GM12873 (cell line): ENCODE data around the gene SEPTIN5.

ENCODE experiments used
- CTCF ChIP-seq: IDR thresholded peaks from 2 replicates; pipeline ENCODE4 v1.5.1; 2012; ENCODE audit warnings: low read depth, mild to moderate bottlenecking, moderate library complexity, low read length, control low read depth; ENCODE audit not compliant: insufficient read depth; ENCODE audit errors: missing control alignments

Gene SEPTIN5

GRCh38 chr22:19669570-19669969, 44.7 kb upstream of the SEPTIN5 start:
- no peak for TF ChIP-seq CTCF

GRCh38 chr22:19671316-19671715, 43.0 kb upstream of the SEPTIN5 start:
- no peak for TF ChIP-seq CTCF

- TF ChIP-seq CTCF, result no peak
Observed at GRCh38 chr22:19672054-19672776, 42.1 kb upstream of the SEPTIN5 start.

- no peak for TF ChIP-seq CTCF
Observed at GRCh38 chr22:19673660-19674059, 40.6 kb upstream of the SEPTIN5 start.

GRCh38 chr22:19674129-19674928, 40.0 kb upstream of the SEPTIN5 start:
- TF ChIP-seq CTCF, result no peak

- TF ChIP-seq CTCF, result no peak
Observed at GRCh38 chr22:19674929-19675253, 39.4 kb upstream of the SEPTIN5 start.

- TF ChIP-seq CTCF, result no peak
Observed at GRCh38 chr22:19675428-19675827, 38.9 kb upstream of the SEPTIN5 start.
